Cardiac fibroblast (primary cell): ENCODE measurements around the gene LRRC74B.
"Not testable (repeated sequence)": the region's sequence is repeated elsewhere in the genome, so short reads cannot be mapped to it uniquely, and the experiment has no call there.

ENCODE experiments used
- DNase-seq, 2 donors: peaks; one replicate each; pipeline versions ENCODE4 v3.0.0 to v3.0.0-alpha.2; 2010; ENCODE audit warnings: low read depth in 2 of 2
- H3K4me3 ChIP-seq, 2 donors: replicated peaks in 1 of 2; 1 replicate in 1 of 2; 2 replicates in 1 of 2; pipeline ENCODE4 v1.5.1; 2011; ENCODE audit warnings: low read depth in 2 of 2, low read length in 2 of 2, mild to moderate bottlenecking in 2 of 2, moderate library complexity in 1 of 2
- CTCF ChIP-seq: IDR thresholded peaks from one replicate; pipeline ENCODE4 v1.5.1; 2011; ENCODE audit warnings: low read depth, mild to moderate bottlenecking, low read length, inconsistent platforms

LRRC74B gene

GRCh38 chr22:21092797-21093554 lies 47.2 kb downstream of the LRRC74B start:
- no peak for DNase-seq
- TF ChIP-seq CTCF: no peak
- H3K4me3 ChIP-seq: no peak overlapping the region

DNA sequence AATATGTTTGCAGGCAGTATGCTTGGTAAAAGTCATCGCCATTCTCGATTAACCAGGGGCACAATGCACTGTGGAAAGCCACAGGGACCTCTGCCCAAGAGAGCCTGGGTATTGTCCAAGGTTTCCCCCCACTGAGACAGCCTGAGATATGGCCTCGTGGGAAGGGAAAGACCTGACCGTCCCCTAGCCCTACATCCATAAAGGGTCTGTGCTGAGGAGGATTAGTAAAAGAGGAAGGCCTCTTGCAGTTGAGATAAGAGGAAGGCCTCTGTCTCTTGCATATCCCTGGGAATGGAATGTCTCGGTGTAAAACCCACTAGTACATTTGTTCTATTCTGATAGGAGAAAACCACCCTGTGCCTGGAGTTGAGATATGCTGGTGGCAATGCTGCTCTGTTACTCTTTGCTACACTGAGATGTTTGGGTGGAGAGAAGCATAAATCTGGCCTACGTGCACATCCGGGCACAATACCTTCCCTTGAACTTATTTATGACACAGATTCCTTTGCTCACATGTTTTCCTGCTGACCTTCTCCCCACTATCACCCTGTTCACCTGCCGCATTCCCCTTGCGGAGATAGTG lies 47.9 kb downstream of the LRRC74B start:
- DNase-seq, H3K4me3 ChIP-seq: not testable (repeated sequence)

GRCh38 chr22:21094911-21095772 lies 49.4 kb downstream of the LRRC74B start:
- no peak for DNase-seq
- TF ChIP-seq CTCF: no peak
- no peak overlapping the region for H3K4me3 ChIP-seq

DNA sequence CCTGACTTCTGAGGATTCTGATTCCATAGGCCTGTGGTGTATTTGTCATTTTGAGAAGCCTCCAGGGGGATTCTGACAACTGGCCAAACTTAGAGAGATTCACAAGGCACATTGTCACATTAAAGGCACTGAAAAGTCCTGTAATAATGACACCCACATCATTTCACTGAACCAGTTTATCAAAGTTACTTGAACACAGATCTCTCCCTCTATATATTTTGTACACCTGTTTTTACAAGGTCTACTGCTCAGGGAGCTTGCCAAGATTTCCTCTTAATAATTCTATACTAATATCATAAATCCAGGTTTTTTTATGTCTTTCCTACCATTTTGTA lies 50.0 kb downstream of the LRRC74B start:
- no peak for TF ChIP-seq CTCF
- no peak overlapping the region for H3K4me3 ChIP-seq
- DNase-seq: no peak

GRCh38 chr22:21096878-21097277 lies 51.1 kb downstream of the LRRC74B start:
- not testable (repeated sequence) for H3K4me3 ChIP-seq, DNase-seq

DNA sequence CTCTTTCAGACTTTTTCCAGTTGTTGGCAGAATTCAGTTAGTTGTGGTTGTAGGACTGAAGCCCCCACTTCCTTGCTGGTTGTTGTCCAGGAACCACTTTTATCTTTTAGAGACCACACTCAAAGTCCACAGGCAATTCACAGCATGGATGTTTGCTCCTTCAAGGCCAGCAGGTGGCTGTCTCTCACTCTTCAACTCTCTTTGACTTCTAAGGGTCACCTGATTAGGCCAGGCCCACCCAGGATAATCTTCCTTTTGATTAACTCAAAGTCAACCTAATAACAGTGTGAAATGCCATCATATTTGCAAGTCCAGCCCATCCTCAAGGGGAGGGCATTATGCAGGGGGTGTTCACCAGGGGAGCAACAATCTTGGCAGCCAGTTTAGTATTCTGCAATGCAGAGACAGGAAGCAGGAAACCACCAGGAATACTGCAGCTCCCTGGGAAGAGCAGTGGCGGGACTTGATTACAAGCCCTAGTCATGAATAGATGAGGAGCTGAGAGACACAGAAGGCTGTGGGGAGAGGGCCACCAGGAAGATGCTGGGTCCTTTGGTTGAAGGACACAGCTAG lies 52.4 kb downstream of the LRRC74B start:
- peak; percentile 9 to 15 for DNase-seq
- peak; percentile 6 for TF ChIP-seq CTCF
- no peak overlapping the region for H3K4me3 ChIP-seq

DNA sequence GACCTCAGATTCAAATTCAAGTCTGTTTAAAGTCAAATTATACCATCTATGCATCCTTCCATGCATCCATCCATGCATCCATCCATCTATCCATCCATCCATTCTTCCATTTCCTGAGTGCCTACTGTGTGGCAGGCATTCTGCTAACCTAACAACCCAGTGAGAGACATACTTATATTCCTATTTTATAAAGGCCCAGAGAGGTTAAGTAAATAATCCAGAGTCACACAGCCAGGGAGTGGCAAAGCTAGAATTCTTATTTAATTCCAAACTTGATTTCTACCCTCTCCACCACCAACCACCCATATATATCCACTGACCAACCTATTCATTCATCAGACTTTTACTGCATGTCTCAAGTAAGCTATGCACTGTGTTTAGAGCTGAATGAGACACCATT lies 53.8 kb downstream of the LRRC74B start:
- DNase-seq: no peak
- no peak overlapping the region for H3K4me3 ChIP-seq

More for the DNA sequence above, 53.8 kb downstream of the LRRC74B start:
- TF ChIP-seq CTCF: no peak
